HCT116 (cell line): ENCODE measurements around the gene ANO10.

Experiments used
- CEBPB ChIP-seq: IDR thresholded peaks from 2 replicates; pipeline ENCODE4 v1.6.1; 2012; ENCODE audit warnings: low read depth
- EZH2 ChIP-seq: fragments of 200-600 bp; sonication (generic); IDR thresholded peaks from 2 replicates; pipeline ENCODE4 v1.6.1; 2017; ENCODE audit warnings: antibody characterized with exemption, mixed run types
- EZH2phosphoT487 ChIP-seq: fragments of 200-600 bp; IDR thresholded peaks from 2 replicates; pipeline ENCODE4 v1.6.1; 2018; ENCODE audit warnings: antibody characterized with exemption, borderline replicate concordance
- JUND ChIP-seq: IDR thresholded peaks from 2 replicates; pipeline ENCODE4 v1.6.1; 2012
- POLR2A ChIP-seq: IDR thresholded peaks from 2 replicates; pipeline ENCODE4 v1.7.0; 2011; ENCODE audit warnings: borderline replicate concordance; ENCODE audit not compliant: insufficient read depth, insufficient read length; ENCODE audit errors: extremely low read depth
- POLR2AphosphoS5 ChIP-seq: IDR thresholded peaks from 2 replicates; pipeline ENCODE4 v1.6.1; 2011; ENCODE audit warnings: mild to moderate bottlenecking, low read depth, low read length, moderate library complexity
- SP1 ChIP-seq: IDR thresholded peaks from 2 replicates; pipeline ENCODE4 v1.6.1; 2012; ENCODE audit warnings: low read depth
- YY1 ChIP-seq: IDR thresholded peaks from 2 replicates; pipeline ENCODE4 v1.6.1; 2011; ENCODE audit warnings: low read length, low read depth, moderate library complexity, mild to moderate bottlenecking; ENCODE audit not compliant: insufficient replicate concordance; ENCODE audit errors: extremely low read depth
- ZFX ChIP-seq: fragments of 450-650 bp; IDR thresholded peaks from 2 replicates; pipeline ENCODE4 v1.6.1; 2017
- TF ChIP-seq, protein P1 (sequence below): IDR thresholded peaks from 2 replicates; pipeline ENCODE4 v1.6.1; 2012; ENCODE audit warnings: low read depth
- TF ChIP-seq, protein P2 (sequence below): IDR thresholded peaks from 2 replicates; pipeline ENCODE4 v1.6.1; 2012
- TF ChIP-seq, protein P3 (sequence below), 3 experiments: fragments of 200-600 bp in 1 of 3; sonication (generic) in 1 of 3; IDR thresholded peaks in 2 of 3; conservative IDR thresholded peaks in 1 of 3; 2 replicates each; pipeline ENCODE4 v1.5.1; 2012 to 2017; ENCODE audit warnings: low read depth in 2 of 3, low read length in 2 of 3, antibody characterized with exemption in 1 of 3, borderline replicate concordance in 1 of 3, control low read depth in 1 of 3, mild to moderate bottlenecking in 1 of 3, mixed read lengths in 1 of 3, mixed run types in 1 of 3, moderate library complexity in 1 of 3; ENCODE audit not compliant: insufficient read depth in 1 of 3

DNA sequence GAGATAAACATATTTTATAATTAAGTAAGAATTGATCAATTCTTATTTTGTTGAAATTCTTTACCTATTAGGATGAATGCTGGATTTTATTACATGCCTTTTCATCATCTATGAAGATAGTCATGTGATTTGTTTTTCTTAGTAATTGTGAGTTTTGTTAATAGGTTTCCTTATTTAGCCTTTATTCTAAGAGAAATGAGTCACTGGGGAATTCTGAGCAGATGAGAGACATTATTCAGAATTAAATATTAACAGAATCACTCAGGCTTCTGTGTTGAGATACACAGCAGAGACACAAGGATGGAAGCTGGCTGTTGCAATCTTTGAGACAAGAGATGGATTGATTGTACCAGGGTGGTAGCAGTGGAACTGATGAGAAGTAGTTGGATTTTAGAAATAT lies 7.4 kb upstream of the ANO10 start:
- TF ChIP-seq, protein P1, sequence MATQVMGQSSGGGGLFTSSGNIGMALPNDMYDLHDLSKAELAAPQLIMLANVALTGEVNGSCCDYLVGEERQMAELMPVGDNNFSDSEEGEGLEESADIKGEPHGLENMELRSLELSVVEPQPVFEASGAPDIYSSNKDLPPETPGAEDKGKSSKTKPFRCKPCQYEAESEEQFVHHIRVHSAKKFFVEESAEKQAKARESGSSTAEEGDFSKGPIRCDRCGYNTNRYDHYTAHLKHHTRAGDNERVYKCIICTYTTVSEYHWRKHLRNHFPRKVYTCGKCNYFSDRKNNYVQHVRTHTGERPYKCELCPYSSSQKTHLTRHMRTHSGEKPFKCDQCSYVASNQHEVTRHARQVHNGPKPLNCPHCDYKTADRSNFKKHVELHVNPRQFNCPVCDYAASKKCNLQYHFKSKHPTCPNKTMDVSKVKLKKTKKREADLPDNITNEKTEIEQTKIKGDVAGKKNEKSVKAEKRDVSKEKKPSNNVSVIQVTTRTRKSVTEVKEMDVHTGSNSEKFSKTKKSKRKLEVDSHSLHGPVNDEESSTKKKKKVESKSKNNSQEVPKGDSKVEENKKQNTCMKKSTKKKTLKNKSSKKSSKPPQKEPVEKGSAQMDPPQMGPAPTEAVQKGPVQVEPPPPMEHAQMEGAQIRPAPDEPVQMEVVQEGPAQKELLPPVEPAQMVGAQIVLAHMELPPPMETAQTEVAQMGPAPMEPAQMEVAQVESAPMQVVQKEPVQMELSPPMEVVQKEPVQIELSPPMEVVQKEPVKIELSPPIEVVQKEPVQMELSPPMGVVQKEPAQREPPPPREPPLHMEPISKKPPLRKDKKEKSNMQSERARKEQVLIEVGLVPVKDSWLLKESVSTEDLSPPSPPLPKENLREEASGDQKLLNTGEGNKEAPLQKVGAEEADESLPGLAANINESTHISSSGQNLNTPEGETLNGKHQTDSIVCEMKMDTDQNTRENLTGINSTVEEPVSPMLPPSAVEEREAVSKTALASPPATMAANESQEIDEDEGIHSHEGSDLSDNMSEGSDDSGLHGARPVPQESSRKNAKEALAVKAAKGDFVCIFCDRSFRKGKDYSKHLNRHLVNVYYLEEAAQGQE: no peak
- TF ChIP-seq JUND (no peak), YY1 (no peak), SP1 (no peak), POLR2AphosphoS5 (no peak), POLR2A (no peak), EZH2 (no peak), CEBPB (no peak), EZH2phosphoT487 (no peak), ZFX (no peak)
- TF ChIP-seq, protein P2, sequence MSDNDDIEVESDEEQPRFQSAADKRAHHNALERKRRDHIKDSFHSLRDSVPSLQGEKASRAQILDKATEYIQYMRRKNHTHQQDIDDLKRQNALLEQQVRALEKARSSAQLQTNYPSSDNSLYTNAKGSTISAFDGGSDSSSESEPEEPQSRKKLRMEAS: no peak
- TF ChIP-seq, protein P3, sequence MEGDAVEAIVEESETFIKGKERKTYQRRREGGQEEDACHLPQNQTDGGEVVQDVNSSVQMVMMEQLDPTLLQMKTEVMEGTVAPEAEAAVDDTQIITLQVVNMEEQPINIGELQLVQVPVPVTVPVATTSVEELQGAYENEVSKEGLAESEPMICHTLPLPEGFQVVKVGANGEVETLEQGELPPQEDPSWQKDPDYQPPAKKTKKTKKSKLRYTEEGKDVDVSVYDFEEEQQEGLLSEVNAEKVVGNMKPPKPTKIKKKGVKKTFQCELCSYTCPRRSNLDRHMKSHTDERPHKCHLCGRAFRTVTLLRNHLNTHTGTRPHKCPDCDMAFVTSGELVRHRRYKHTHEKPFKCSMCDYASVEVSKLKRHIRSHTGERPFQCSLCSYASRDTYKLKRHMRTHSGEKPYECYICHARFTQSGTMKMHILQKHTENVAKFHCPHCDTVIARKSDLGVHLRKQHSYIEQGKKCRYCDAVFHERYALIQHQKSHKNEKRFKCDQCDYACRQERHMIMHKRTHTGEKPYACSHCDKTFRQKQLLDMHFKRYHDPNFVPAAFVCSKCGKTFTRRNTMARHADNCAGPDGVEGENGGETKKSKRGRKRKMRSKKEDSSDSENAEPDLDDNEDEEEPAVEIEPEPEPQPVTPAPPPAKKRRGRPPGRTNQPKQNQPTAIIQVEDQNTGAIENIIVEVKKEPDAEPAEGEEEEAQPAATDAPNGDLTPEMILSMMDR (IDR thresholded peaks at IDR 0.05 in 2 of 3, conservative IDR thresholded peaks at IDR 0.05 in 1 of 3; ENCODE audit: borderline replicate concordance in 1 of 3, insufficient read depth in 1 of 3, low read depth in 2 of 3, low read length in 2 of 3): no peak
